ENCODE measurements around the gene SAMMSON. TPM values are rescaled to one million over a fixed set of nuclear protein-coding genes. Genes with fewer than 3 reads are reported as not detected.
A peak's percentile ranks its signal among the peaks of the same experiment; 100 is the strongest.

Gene SAMMSON
- total and polyA plus RNA-seq, 9 of the 15 experiments (the other 6 are each of a cell fraction or from before 2014, with no cell fraction given): 0.65 to 4.4 (median 1.9) TPM

- no peak for TF ChIP-seq ARID4B (CRISPR knock-in tag; IDR thresholded peaks at IDR 0.05)
- TF ChIP-seq STAT5B (CRISPR knock-in tag; IDR thresholded peaks at IDR 0.05): no peak
- no peak for TF ChIP-seq TARDBP (IDR thresholded peaks at IDR 0.05)
These were observed 486 bp downstream of the SAMMSON start (continued) for GRCh38 chr3:70000028-70000410.

GRCh38 chr3:70000563-70001081 is 1.1 kb downstream of the SAMMSON start:
- DNase-seq (ENCODE audit: extremely low read depth in 1 of 4, low spot score in 3 of 4) (peak; percentile 17 to 50 (median 22)), ATAC-seq (peak; percentile 49), FAIRE-seq (no peak)
- peak overlapping the region; percentile 85 for H3K4me2 ChIP-seq (ENCODE audit: insufficient read depth, low read length)
- WGBS (ENCODE audit: insufficient coverage, low coverage, missing lambda C conversion rate): 0% methylated on average over 4 of the region's 4 CpGs
- H2AFZ ChIP-seq (ENCODE audit: low read depth, low read length): peak overlapping the region; percentile 82
- no peaks in the 10 kb centered on the region for H3K36me3 ChIP-seq (ENCODE audit: control insufficient read depth, insufficient read depth, low read length)
- ChIA-PET POLR2A (interaction anchor here (0.6 to 1.1 kb wide), 4 partner anchors 28 to 1626 kb away, joined by 3 to 4 read pairs (median 3); no protein-coding TSS in a partner anchor), CTCF (ENCODE audit: low intra/inter-chr PET ratio) (no interaction called here)
- H3K9ac ChIP-seq (ENCODE audit: insufficient read depth in 1 of 2, low read depth in 2 of 2, low read length in 2 of 2): peak overlapping the region; percentile 63 to 75
- H3K27me3 ChIP-seq (ENCODE audit: control insufficient read depth in 2 of 2, insufficient read depth in 2 of 2, low read length in 2 of 2): no peaks in the 10 kb centered on the region
- no peaks in the 10 kb centered on the region; the same call in 1 of the 2 replicates for H3K9me3 ChIP-seq (replicated peaks; ENCODE audit: control insufficient read depth, insufficient read depth, low read depth, low read length)
- peak overlapping the region; percentile 53 for H3K4me3 ChIP-seq
- no peaks in the 10 kb centered on the region for H3K9me1 ChIP-seq (ENCODE audit: control insufficient read depth, insufficient read depth, low read length)
- H3K27ac ChIP-seq (ENCODE audit: extremely low read depth, low read depth, low read length): peak overlapping the region; percentile 79
- in situ Hi-C loops (cut with MboI): no loop called here
- intact Hi-C loops (cut with micrococcal nuclease): no loop called here
- no peaks in the 10 kb centered on the region for H4K20me1 ChIP-seq (replicated peaks; ENCODE audit: control insufficient read depth, insufficient read depth, low read length)
- H3K4me1 ChIP-seq (replicated peaks in 1 of 2; ENCODE audit: control insufficient read depth in 2 of 2, insufficient read depth in 2 of 2, low read length in 2 of 2): peaks cover 0 to 5% of the 10 kb centered on the region in 2 experiments; a peak in 2 of 5 replicates
- H3K79me2 ChIP-seq (ENCODE audit: control insufficient read depth, insufficient read depth, low read length): no peaks in the 10 kb centered on the region
- BruUV-seq (replicated peaks): no TSS peak
- no peak for TF ChIP-seq CBX1 (IDR thresholded peaks at IDR 0.05; ENCODE audit: low read depth)
- no peak for TF ChIP-seq PRMT5 (CRISPR knock-in tag; IDR thresholded peaks at IDR 0.05)
- TF ChIP-seq XRCC4 (IDR thresholded peaks at IDR 0.05; ENCODE audit: extremely low read depth, insufficient read depth, insufficient read length): no peak
- no peak for TF ChIP-seq SLC30A9 (CRISPR knock-in tag; IDR thresholded peaks at IDR 0.05)
- TF ChIP-seq ZNF655 (CRISPR knock-in tag; IDR thresholded peaks at IDR 0.05): no peak
- TF ChIP-seq CEBPB (tag; IDR thresholded peaks at IDR 0.05): peak; percentile 86
- TF ChIP-seq NR4A1 (CRISPR knock-in tag; IDR thresholded peaks at IDR 0.05): no peak
- no peak for TF ChIP-seq NR4A1 (tag; IDR thresholded peaks at IDR 0.05)
- peak in 1 of 2 experiments; percentile 46; a peak in 2 of 4 replicates for TF ChIP-seq FOXA3 (CRISPR knock-in tag; conservative IDR thresholded peaks at IDR 0.05 in 1 of 2, IDR thresholded peaks at IDR 0.05 in 1 of 2)
- TF ChIP-seq MTA1 (IDR thresholded peaks at IDR 0.05; ENCODE audit: borderline replicate concordance): no peak
- TF ChIP-seq CEBPG (CRISPR knock-in tag; IDR thresholded peaks at IDR 0.05): no peak
- peak; percentile 44 to 51; a peak in 1 of 4 replicates for TF ChIP-seq CEBPG (tag; conservative IDR thresholded peaks at IDR 0.05 in 1 of 2, IDR thresholded peaks at IDR 0.05 in 1 of 2)
- TF ChIP-seq CXXC5 (CRISPR knock-in tag; IDR thresholded peaks at IDR 0.05): no peak; the same call in 1 of the 2 replicates
- no peak for TF ChIP-seq CHD2 (IDR thresholded peaks at IDR 0.05; ENCODE audit: low read depth, low read length)
- TF ChIP-seq XRCC5 (IDR thresholded peaks at IDR 0.05; ENCODE audit: low read depth, low read length): no peak

All from K562 (cell line).